ENCODE data around the gene RPRD1A. TPM values are rescaled to one million over a fixed set of nuclear protein-coding genes. Genes with fewer than 3 reads are reported as not detected.
"Not testable (repeated sequence)": the region's sequence is repeated elsewhere in the genome, so short reads cannot be mapped to it uniquely, and the experiment has no call there.

The RPRD1A gene
- total RNA-seq, 1 experiment from 2014 or later = 101 TPM

DNA sequence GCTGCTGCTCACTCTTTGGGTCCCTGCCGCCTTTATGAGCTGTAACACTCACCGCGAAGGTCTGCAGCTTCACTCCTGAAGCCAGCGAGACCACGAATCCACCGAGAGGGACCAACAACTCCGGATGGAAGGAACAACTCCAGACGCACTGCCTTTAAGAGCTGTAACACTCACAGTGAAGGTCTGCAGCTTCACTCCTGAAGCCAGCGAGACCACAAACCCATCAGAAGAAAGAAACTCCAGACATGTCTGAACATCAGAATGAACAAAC lies 2.6 kb downstream of the RPRD1A start:
- H3K27me3 ChIP-seq (ENCODE audit: control insufficient read depth, insufficient read depth, low read length); DNase-seq; H3K4me3 ChIP-seq (ENCODE audit: insufficient read depth, low read depth, low read length); H3K36me3 ChIP-seq (replicated peaks; ENCODE audit: control insufficient read depth, insufficient read depth, low read length): not testable (repeated sequence)

GRCh38 chr18:36064027-36064808 lies 3.1 kb downstream of the RPRD1A start:
- no peak overlapping the region for H3K4me3 ChIP-seq (ENCODE audit: insufficient read depth, low read depth, low read length)

GRCh38 chr18:36058674-36059073 lies 8.7 kb downstream of the RPRD1A start:
- no peak overlapping the region for H3K4me3 ChIP-seq (ENCODE audit: insufficient read depth, low read depth, low read length)
- no peaks in the 10 kb centered on the region for H3K27me3 ChIP-seq (ENCODE audit: control insufficient read depth, insufficient read depth, low read length)
- no peaks in the 10 kb centered on the region for H3K36me3 ChIP-seq (replicated peaks; ENCODE audit: control insufficient read depth, insufficient read depth, low read length)
- no peak for DNase-seq

More at GRCh38 chr18:36064027-36064808, 3.1 kb downstream of the RPRD1A start:
- DNase-seq = peak; percentile 47
- H3K27me3 ChIP-seq (ENCODE audit: control insufficient read depth, insufficient read depth, low read length) = no peaks in the 10 kb centered on the region
- no peaks in the 10 kb centered on the region for H3K36me3 ChIP-seq (replicated peaks; ENCODE audit: control insufficient read depth, insufficient read depth, low read length)

DNA sequence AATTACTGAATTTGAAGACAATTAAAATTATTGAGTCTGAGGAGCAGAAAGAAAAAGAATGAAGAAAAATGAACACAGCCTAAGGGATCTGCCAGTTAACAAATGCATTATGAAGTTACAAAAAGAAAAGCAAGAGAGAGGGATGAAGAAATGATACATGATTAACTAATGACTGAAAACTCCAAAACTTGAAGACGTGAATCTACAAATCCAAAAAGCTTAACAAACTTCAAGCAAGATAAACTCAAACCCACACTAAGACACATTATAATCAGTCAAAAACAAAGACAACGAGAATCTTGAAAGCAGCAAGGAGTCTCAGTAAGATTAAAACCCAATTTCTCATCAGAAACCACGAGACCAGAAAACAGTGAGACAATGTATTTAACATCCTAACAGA lies 15.6 kb downstream of the RPRD1A start:
- no peak for DNase-seq
- Histone ChIP-seq H3K27me3 (ENCODE audit: control insufficient read depth, insufficient read depth, low read length) (no peaks in the 10 kb centered on the region), H3K4me3 (ENCODE audit: insufficient read depth, low read depth, low read length) (no peak overlapping the region), H3K36me3 (replicated peaks; ENCODE audit: control insufficient read depth, insufficient read depth, low read length) (no peaks in the 10 kb centered on the region)

DNA sequence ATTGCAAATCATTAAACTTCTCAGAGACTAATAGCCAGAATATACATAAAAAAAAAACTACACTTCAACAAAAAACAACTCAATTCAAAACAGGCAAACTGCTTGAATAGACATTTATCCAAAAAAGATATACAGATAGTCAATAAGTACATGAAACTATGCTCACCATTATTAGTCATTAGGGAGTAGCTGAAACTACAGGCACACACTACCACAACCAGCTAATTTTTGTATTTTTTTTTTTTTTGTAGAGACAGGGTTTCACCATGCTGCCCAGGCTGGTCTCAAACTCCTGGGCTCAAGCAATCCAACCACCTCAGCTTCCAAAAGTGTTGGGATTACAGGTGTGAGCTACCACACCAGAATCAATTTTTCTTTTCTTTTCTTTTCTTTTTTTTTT lies 16.9 kb downstream of the RPRD1A start:
- DNase-seq = no peak
- Histone ChIP-seq H3K27me3 (ENCODE audit: control insufficient read depth, insufficient read depth, low read length) (no peaks in the 10 kb centered on the region), H3K36me3 (replicated peaks; ENCODE audit: control insufficient read depth, insufficient read depth, low read length) (no peaks in the 10 kb centered on the region), H3K4me3 (ENCODE audit: insufficient read depth, low read depth, low read length) (no peak overlapping the region)

DNA sequence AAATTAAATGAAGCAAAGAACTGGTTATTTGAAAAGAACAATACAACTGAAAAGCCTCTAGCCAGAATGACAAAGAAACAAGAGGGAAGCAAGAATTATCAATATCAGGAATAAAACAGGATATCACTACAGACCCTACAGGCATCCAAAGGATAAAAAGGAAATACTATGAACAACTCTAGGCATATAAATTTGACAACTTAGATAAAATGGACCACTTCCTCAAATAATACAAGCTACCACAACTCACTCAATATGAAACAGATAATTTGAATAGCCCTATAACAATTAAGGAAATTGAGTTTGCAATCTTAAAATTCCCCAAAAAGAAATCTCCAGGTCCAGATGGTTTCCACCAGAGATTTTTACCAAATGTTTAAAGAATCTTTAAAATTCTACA lies 19.8 kb downstream of the RPRD1A start:
- no peak for DNase-seq
- Histone ChIP-seq H3K4me3 (ENCODE audit: insufficient read depth, low read depth, low read length) (no peak overlapping the region), H3K36me3 (replicated peaks; ENCODE audit: control insufficient read depth, insufficient read depth, low read length) (no peaks in the 10 kb centered on the region), H3K27me3 (ENCODE audit: control insufficient read depth, insufficient read depth, low read length) (no peaks in the 10 kb centered on the region)

DNA sequence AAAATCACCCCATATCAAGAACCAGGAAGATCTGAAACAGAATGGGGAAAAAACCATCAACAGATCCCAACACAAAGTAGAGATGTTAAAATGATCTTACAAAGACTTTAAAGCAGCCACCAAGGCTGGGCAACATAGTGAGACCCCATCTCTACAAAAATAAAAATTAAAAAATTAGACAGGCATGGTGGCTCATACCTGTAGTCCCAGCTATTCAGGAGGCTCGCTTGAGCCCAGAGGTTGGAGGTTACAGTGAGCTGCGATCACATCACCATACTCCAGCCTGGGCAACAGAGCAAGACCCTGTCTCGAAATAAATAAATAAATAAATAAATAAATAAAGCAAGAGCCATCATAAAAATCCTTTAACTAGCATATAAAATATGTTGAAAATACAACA lies 20.5 kb downstream of the RPRD1A start:
- no peaks in the 10 kb centered on the region for H3K27me3 ChIP-seq (ENCODE audit: control insufficient read depth, insufficient read depth, low read length)
- no peak overlapping the region for H3K4me3 ChIP-seq (ENCODE audit: insufficient read depth, low read depth, low read length)
- H3K36me3 ChIP-seq (replicated peaks; ENCODE audit: control insufficient read depth, insufficient read depth, low read length) = no peaks in the 10 kb centered on the region
- no peak for DNase-seq

GRCh38 chr18:36045241-36045991 lies 21.9 kb downstream of the RPRD1A start:
- Histone ChIP-seq H3K4me3 (ENCODE audit: insufficient read depth, low read depth, low read length) (no peak overlapping the region), H3K36me3 (replicated peaks; ENCODE audit: control insufficient read depth, insufficient read depth, low read length) (no peaks in the 10 kb centered on the region), H3K27me3 (ENCODE audit: control insufficient read depth, insufficient read depth, low read length) (no peaks in the 10 kb centered on the region)
- no peak for DNase-seq

- Histone ChIP-seq H3K4me3 (ENCODE audit: insufficient read depth, low read depth, low read length) (no peak overlapping the region), H3K36me3 (replicated peaks; ENCODE audit: control insufficient read depth, insufficient read depth, low read length) (peaks cover 5% of the 10 kb centered on the region)
- DNase-seq = no peak
These were observed 24.2 kb downstream of the RPRD1A start for GRCh38 chr18:36043153-36043552.

DNA sequence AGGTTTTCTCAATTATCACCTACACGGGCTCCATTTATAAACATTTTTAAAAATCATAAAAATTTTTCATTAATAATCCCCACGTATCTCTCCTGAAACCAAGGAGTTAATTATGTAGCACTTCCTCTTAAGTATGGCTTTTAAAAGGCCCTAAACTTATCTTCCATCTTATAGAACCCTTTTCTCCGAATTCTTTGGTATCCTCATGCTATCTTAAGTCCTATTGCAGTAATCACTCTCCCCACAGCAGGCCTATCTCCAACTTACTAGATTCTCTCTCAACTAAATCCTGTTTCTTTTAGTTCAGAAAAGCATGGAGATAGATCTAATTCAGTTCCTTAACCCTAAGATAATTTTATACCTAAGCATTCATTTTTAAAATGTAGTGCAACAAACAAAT lies 26.2 kb downstream of the RPRD1A start:
- Histone ChIP-seq H3K36me3 (replicated peaks; ENCODE audit: control insufficient read depth, insufficient read depth, low read length) (peaks cover 5% of the 10 kb centered on the region), H3K4me3 (ENCODE audit: insufficient read depth, low read depth, low read length) (no peak overlapping the region), H3K27me3 (ENCODE audit: control insufficient read depth, insufficient read depth, low read length) (no peaks in the 10 kb centered on the region)
- no peak for DNase-seq

More at GRCh38 chr18:36043153-36043552, 24.2 kb downstream of the RPRD1A start:
- no peaks in the 10 kb centered on the region for H3K27me3 ChIP-seq (ENCODE audit: control insufficient read depth, insufficient read depth, low read length)

GRCh38 chr18:36038102-36038663 lies 29.2 kb downstream of the RPRD1A start:
- DNase-seq = no peak
- H3K36me3 ChIP-seq (replicated peaks; ENCODE audit: control insufficient read depth, insufficient read depth, low read length) = peaks cover 5% of the 10 kb centered on the region
- no peaks in the 10 kb centered on the region for H3K27me3 ChIP-seq (ENCODE audit: control insufficient read depth, insufficient read depth, low read length)
- H3K4me3 ChIP-seq (ENCODE audit: insufficient read depth, low read depth, low read length) = no peak overlapping the region

GRCh38 chr18:36035253-36035652 lies 32.1 kb downstream of the RPRD1A start:
- no peak for DNase-seq
- Histone ChIP-seq H3K4me3 (ENCODE audit: insufficient read depth, low read depth, low read length) (no peak overlapping the region), H3K27me3 (ENCODE audit: control insufficient read depth, insufficient read depth, low read length) (no peaks in the 10 kb centered on the region), H3K36me3 (replicated peaks; ENCODE audit: control insufficient read depth, insufficient read depth, low read length) (peaks cover 6% of the 10 kb centered on the region)

GRCh38 chr18:36034299-36034895 lies 33.0 kb downstream of the RPRD1A start:
- no peak overlapping the region for H3K4me3 ChIP-seq (ENCODE audit: insufficient read depth, low read depth, low read length)
- no peak for DNase-seq
- peaks cover 6% of the 10 kb centered on the region for H3K36me3 ChIP-seq (replicated peaks; ENCODE audit: control insufficient read depth, insufficient read depth, low read length)

GRCh38 chr18:36031903-36032302 lies 35.5 kb downstream of the RPRD1A start:
- Histone ChIP-seq H3K4me3 (ENCODE audit: insufficient read depth, low read depth, low read length) (no peak overlapping the region), H3K27me3 (ENCODE audit: control insufficient read depth, insufficient read depth, low read length) (no peaks in the 10 kb centered on the region), H3K36me3 (replicated peaks; ENCODE audit: control insufficient read depth, insufficient read depth, low read length) (peaks cover 7% of the 10 kb centered on the region)
- no peak for DNase-seq

More at GRCh38 chr18:36034299-36034895, 33.0 kb downstream of the RPRD1A start:
- no peaks in the 10 kb centered on the region for H3K27me3 ChIP-seq (ENCODE audit: control insufficient read depth, insufficient read depth, low read length)

- Histone ChIP-seq H3K4me3 (ENCODE audit: insufficient read depth, low read depth, low read length) (no peak overlapping the region), H3K36me3 (replicated peaks; ENCODE audit: control insufficient read depth, insufficient read depth, low read length) (peaks cover 9% of the 10 kb centered on the region), H3K27me3 (ENCODE audit: control insufficient read depth, insufficient read depth, low read length) (no peaks in the 10 kb centered on the region)
- DNase-seq = no peak
These were observed 36.0 kb downstream of the RPRD1A start for GRCh38 chr18:36031407-36031806.

Measured in H7 (cell line).